Esophagus muscularis mucosa (tissue), 4 donors: ENCODE measurements around the gene TPR. TPM values are rescaled to one million over a fixed set of nuclear protein-coding genes. Genes with fewer than 3 reads are reported as not detected.
"Not testable (repeated sequence)": the region's sequence is repeated elsewhere in the genome, so short reads cannot be mapped to it uniquely, and the experiment has no call there.

Source experiments
- DNase-seq: peaks from one replicate; pipeline ENCODE4 v3.0.0-alpha.2; 2017; ENCODE audit errors: extremely low spot score
- H3K27ac ChIP-seq, 4 donors: fragments of 200-600 bp; sonication (generic); replicated peaks in 1 of 4; 1 replicate in 3 of 4; 2 replicates in 1 of 4; pipeline ENCODE4 v1.5.1; 2016 to 2019; ENCODE audit warnings: mild to moderate bottlenecking in 1 of 4
- H3K27me3 ChIP-seq, 4 donors: fragments of 200-600 bp; sonication (generic); one replicate each; pipeline versions ENCODE4 v1.5.1 to v1.6.0; 2016 to 2019
- H3K36me3 ChIP-seq, 4 donors: fragments of 200-600 bp; sonication (generic); one replicate each; pipeline ENCODE4 v1.5.1; 2016 to 2019
- H3K4me1 ChIP-seq, 4 donors: fragments of 200-600 bp; sonication (generic); one replicate each; pipeline ENCODE4 v1.5.1; 2016 to 2019
- H3K4me3 ChIP-seq, 4 donors: fragments of 200-600 bp; sonication (generic); 1 replicate in 2 of 4; 2 replicates in 2 of 4; pipeline ENCODE4 v1.5.1; 2016 to 2019; ENCODE audit warnings: mild to moderate bottlenecking in 4 of 4, moderate library complexity in 1 of 4
- H3K9me3 ChIP-seq, 4 donors: fragments of 200-600 bp; sonication (generic); 1 replicate in 3 of 4; 2 replicates in 1 of 4; pipeline ENCODE4 v1.5.1; 2016 to 2019
- CTCF ChIP-seq, 3 experiments: fragments of 200-600 bp in 2 of 3; fragments of 450-650 bp in 1 of 3; sonication (generic) in 2 of 3; IDR thresholded peaks; one replicate each; pipeline ENCODE4 v1.5.1; 2017 to 2019; ENCODE audit warnings: antibody characterized with exemption in 3 of 3, mild to moderate bottlenecking in 2 of 3, moderate library complexity in 1 of 3
- EP300 ChIP-seq: sonication (generic); formaldehyde crosslinking; IDR thresholded peaks from one replicate; pipeline ENCODE4 v1.6.1; 2017; ENCODE audit warnings: antibody characterized with exemption
- POLR2A ChIP-seq: fragments of 450-650 bp; IDR thresholded peaks from one replicate; pipeline ENCODE4 v1.6.1; 2017; ENCODE audit warnings: antibody characterized with exemption, moderate library complexity, mild to moderate bottlenecking, low read depth
- POLR2AphosphoS5 ChIP-seq, 2 donors: sonication (generic); formaldehyde crosslinking; IDR thresholded peaks; one replicate each; pipeline ENCODE4 v1.6.1; 2017; ENCODE audit warnings: antibody characterized with exemption in 2 of 2
- WGBS: methylation state at CpG from one replicate; pipeline ENCODE4 v1.1.5; 2018; 5-methylcytosine and 5-hydroxymethylcytosine counted together
- intact Hi-C: fragments of 100-400 bp; cut with DNase I; formaldehyde crosslinking; loops from one replicate; pipeline ENCODE4 v1.15.1; 2023
- total RNA-seq, 4 donors: library from RNA; depleted of rRNA; stranded (reverse); fragments of >200 nt; gene quantifications; one replicate each; pipeline versions ENCODE4 v1.1.0 to v1.2.1, GENCODE V29; 2016

TPR gene
- total RNA-seq, 4 donors from 2014 or later, result 61.6 to 78.3 (median 72.8) TPM

DNA sequence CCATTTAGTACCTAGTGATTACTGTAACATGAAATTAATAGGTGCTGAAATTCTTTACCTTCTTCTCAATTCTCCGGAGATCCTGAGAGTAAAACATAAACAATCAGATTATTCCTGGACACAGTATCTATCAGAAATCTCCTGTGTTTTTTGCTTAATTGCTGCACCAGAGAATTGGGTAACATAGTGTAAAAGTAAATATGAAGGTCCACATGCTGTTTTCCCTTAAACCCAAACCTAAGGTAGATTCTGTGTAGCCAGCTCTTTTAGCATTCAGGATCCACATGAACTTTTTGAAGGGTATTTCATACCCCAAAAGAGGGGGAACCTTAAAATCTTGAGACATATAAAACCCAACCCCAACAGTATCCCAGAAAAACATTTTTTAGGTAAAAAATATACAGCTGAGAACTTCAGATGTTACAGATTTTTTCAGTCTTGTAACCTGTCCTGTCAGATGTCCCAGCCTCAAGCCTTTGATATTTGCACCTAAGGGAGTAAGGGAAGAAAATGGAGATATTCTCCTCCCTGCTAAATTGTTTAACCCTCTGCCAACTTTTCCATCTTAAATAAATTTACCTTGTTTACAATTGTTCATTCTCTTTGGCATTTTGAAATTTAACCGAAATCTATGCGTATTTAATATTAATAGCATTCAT, 11.8 kb upstream of the TPR start:
- Histone ChIP-seq H3K27ac (no peak overlapping the region), H3K9me3 (no peaks in the 10 kb centered on the region), H3K27me3 (no peaks in the 10 kb centered on the region), H3K4me3 (no peak overlapping the region), H3K36me3 (peaks cover 47 to 87% (median 53%) of the 10 kb centered on the region in 4 donors), H3K4me1 (no peaks in the 10 kb centered on the region)
- WGBS, result 92% methylated on average over 3 of the region's 3 CpGs
- DNase-seq, result no peak
- TF ChIP-seq EP300 (no peak), CTCF (IDR thresholded peaks at IDR 0.05) (no peak), POLR2AphosphoS5 (IDR thresholded peaks at IDR 0.05) (no peak), POLR2A (no peak)
- intact Hi-C loops, result loop anchor here (5.0 kb wide), 1 partner anchor 35 kb away; no protein-coding TSS in a partner anchor

DNA sequence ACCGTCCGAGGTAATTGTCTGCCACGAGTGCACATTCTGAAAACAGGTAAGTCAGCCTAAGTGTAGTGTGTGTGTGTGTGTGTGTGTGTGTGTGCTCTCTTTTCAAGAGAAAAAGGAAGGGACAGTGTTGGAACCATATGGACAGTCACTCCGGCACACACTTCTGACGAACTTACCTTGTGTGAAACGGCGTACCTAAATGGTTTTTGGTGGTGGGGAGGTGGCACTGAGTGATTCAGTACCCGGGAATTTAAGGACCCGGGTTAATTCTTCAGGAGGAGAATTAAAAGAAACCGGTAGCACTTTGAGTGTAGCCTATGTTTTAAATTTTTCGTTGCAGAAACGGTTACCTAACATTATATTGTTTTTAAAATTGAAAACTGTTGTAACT, 871 bp upstream of the TPR start:
- H3K27ac ChIP-seq, result peak overlapping the region; percentile 95 to 98 (median 96)
- DNase-seq, result no peak
- H3K36me3 ChIP-seq, result peaks cover 0 to 34% (median 21%) of the 10 kb centered on the region in 4 donors
- TF ChIP-seq EP300 (no peak), POLR2A (no peak), CTCF (IDR thresholded peaks at IDR 0.05) (no peak), POLR2AphosphoS5 (IDR thresholded peaks at IDR 0.05) (no peak)
- H3K9me3 ChIP-seq, result no peaks in the 10 kb centered on the region
- H3K4me3 ChIP-seq, result peak overlapping the region; percentile 68 to 90 (median 78)
- H3K27me3 ChIP-seq, result no peaks in the 10 kb centered on the region
- intact Hi-C loops, result no loop called here
- H3K4me1 ChIP-seq, result peaks cover 25 to 43% (median 40%) of the 10 kb centered on the region in 4 donors
- WGBS, result under 1% methylated on average over 12 of the region's 12 CpGs

GRCh38 chr1:186374303-186375151, 526 bp downstream of the TPR start:
- no peak for DNase-seq
- peak overlapping the region; percentile 68 to 90 (median 78) for H3K4me3 ChIP-seq
- TF ChIP-seq EP300 (no peak), POLR2A (no peak)
- H3K4me1 ChIP-seq, result peaks cover 25 to 43% (median 40%) of the 10 kb centered on the region in 4 donors
- WGBS, result under 1% methylated on average over 25 of the region's 37 CpGs
- H3K27ac ChIP-seq, result peak overlapping the region; percentile 95 to 98 (median 96)
- H3K36me3 ChIP-seq, result peaks cover 0 to 34% (median 22%) of the 10 kb centered on the region in 4 donors
- intact Hi-C loops, result no loop called here
- H3K27me3 ChIP-seq, result no peaks in the 10 kb centered on the region
- no peaks in the 10 kb centered on the region for H3K9me3 ChIP-seq

- not testable (repeated sequence) for DNase-seq
- 88% methylated on average over 8 of the region's 8 CpGs for WGBS
Observed at GRCh38 chr1:186347837-186348691, 27.0 kb downstream of the TPR start.

DNA sequence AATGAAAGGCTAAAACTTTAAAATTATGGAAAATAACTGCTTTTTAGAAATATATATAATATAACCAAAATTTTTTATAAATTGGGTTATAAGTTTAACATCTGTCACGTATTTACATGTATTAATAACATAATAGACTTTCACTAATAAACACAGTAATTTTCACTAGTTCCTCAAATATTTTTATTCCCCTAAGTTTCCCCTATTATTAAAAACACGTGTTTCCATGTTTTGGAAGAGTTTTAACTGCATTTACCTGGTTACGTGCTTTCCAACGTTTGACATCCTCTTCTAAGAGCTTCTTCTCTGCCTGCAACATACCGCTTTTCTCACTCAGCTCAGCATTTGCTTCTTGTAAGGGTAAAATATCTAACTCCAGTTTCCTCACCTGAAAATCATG, 34.3 kb downstream of the TPR start:
- Histone ChIP-seq H3K36me3 (peaks cover 69 to 100% (median 91%) of the 10 kb centered on the region in 4 donors), H3K9me3 (no peaks in the 10 kb centered on the region), H3K27ac (no peak overlapping the region), H3K4me3 (no peak overlapping the region), H3K27me3 (no peaks in the 10 kb centered on the region), H3K4me1 (no peaks in the 10 kb centered on the region)
- DNase-seq, result no peak
- 90% methylated on average over 5 of the region's 5 CpGs for WGBS
- TF ChIP-seq POLR2A (no peak), CTCF (IDR thresholded peaks at IDR 0.05) (no peak), POLR2AphosphoS5 (IDR thresholded peaks at IDR 0.05) (no peak), EP300 (no peak)
- intact Hi-C loops, result no loop called here

More at GRCh38 chr1:186347837-186348691, 27.0 kb downstream of the TPR start:
- H3K4me1 ChIP-seq, H3K4me3 ChIP-seq, intact Hi-C loops, H3K9me3 ChIP-seq, H3K27me3 ChIP-seq, H3K27ac ChIP-seq: not testable (repeated sequence)
- peaks cover 83 to 100% (median 95%) of the 10 kb centered on the region in 4 donors for H3K36me3 ChIP-seq
